Endothelial cell of umbilical vein (primary cell): ENCODE results near the gene SMURF2. TPM values are rescaled to one million over a fixed set of nuclear protein-coding genes. Genes with fewer than 3 reads are reported as not detected.

Source experiments
- BruUV-seq: library from RNA; stranded (reverse); fragments of 400-500 nt; replicated peaks from 2 replicates; lab custom pipeline; 2021; lab: Mats Ljungman, UMichigan
- CTCF ChIA-PET: fragments of 300-600, 350-600 bp; sonication (Branson Sonifier 250); formaldehyde crosslinking; loops from one replicate; lab custom pipeline; 2021; ENCODE audit warnings: antibody characterized with exemption, inconsistent platforms; lab: Charles Lee
- POLR2A ChIA-PET: fragments of 300-600, 350-600 bp; sonication (Branson Sonifier 250); formaldehyde crosslinking; loops from one replicate; lab custom pipeline; 2021; ENCODE audit warnings: antibody characterized with exemption, inconsistent platforms; lab: Charles Lee
- DNase-seq: peaks from one replicate; pipeline ENCODE4 v3.0.0-alpha.2; 2011; ENCODE audit warnings: low read depth, low spot score
- FAIRE-seq: peaks from 2 replicates; lab custom pipeline; 2011; peaks lifted over from hg19 to GRCh38; lab: Jason Lieb, UNC
- H2AFZ ChIP-seq: 2 replicates; pipeline ENCODE4 v1.6.0; 2012; ENCODE audit warnings: low read depth, low read length, control low read depth, inconsistent platforms
- H3K27ac ChIP-seq: 2 replicates; pipeline ENCODE4 v1.5.1; 2011; ENCODE audit warnings: low read depth, mild to moderate bottlenecking, control low read depth, low read length, moderate library complexity; ENCODE audit not compliant: insufficient read depth
- H3K27me3 ChIP-seq, 2 experiments: 2 replicates each; pipeline versions ENCODE4 v1.6.0 to v1.6.1; 2011; ENCODE audit warnings: low read length in 2 of 2, mixed read lengths in 1 of 2; ENCODE audit not compliant: control insufficient read depth in 2 of 2, insufficient read depth in 2 of 2
- H3K36me3 ChIP-seq, 2 experiments: 2 replicates in 1 of 2; 3 replicates in 1 of 2; pipeline ENCODE4 v1.5.1; 2011; ENCODE audit warnings: low read length in 2 of 2, mild to moderate bottlenecking in 1 of 2, moderate library complexity in 1 of 2; ENCODE audit not compliant: control insufficient read depth in 2 of 2, insufficient read depth in 2 of 2; ENCODE audit errors: extremely low read depth in 1 of 2
- H3K4me1 ChIP-seq: 3 replicates; pipeline ENCODE4 v1.5.1; 2011; ENCODE audit warnings: mild to moderate bottlenecking, low read length; ENCODE audit not compliant: control insufficient read depth, insufficient read depth; ENCODE audit errors: extremely low read depth
- H3K4me2 ChIP-seq: 2 replicates; pipeline ENCODE4 v1.6.1; 2011; ENCODE audit warnings: low read length, control low read depth, mixed read lengths; ENCODE audit not compliant: insufficient read depth
- H3K4me3 ChIP-seq, 3 experiments: fragments of 200-600 bp in 1 of 3; sonication (generic), shearing (Covaris generic) in 1 of 3; replicated peaks in 1 of 3; 2 replicates each; pipeline ENCODE4 v1.5.1; 2011 to 2016; ENCODE audit warnings: control low read depth in 3 of 3, low read length in 3 of 3, mild to moderate bottlenecking in 2 of 3, inconsistent platforms in 1 of 3, low read depth in 1 of 3, moderate library complexity in 1 of 3; ENCODE audit not compliant: insufficient read depth in 1 of 3
- H3K79me2 ChIP-seq: 2 replicates; pipeline ENCODE4 v1.6.0; 2012; ENCODE audit warnings: low read length, inconsistent platforms; ENCODE audit not compliant: control insufficient read depth, insufficient read depth
- H3K9ac ChIP-seq: replicated peaks from 2 replicates; pipeline ENCODE3; 2011; ENCODE audit warnings: low read length, control low read depth; ENCODE audit not compliant: insufficient read depth; ENCODE audit errors: extremely low read depth
- H3K9me1 ChIP-seq: replicated peaks from 3 replicates; pipeline ENCODE4 v1.6.0; 2011; ENCODE audit warnings: mild to moderate bottlenecking, low read length; ENCODE audit not compliant: control insufficient read depth, insufficient read depth; ENCODE audit errors: extremely low read depth
- H3K9me3 ChIP-seq: replicated peaks from 2 replicates; pipeline ENCODE4 v1.5.1; 2012; ENCODE audit warnings: low read length, inconsistent platforms; ENCODE audit not compliant: control insufficient read depth, insufficient read depth
- H4K20me1 ChIP-seq: replicated peaks from 2 replicates; pipeline ENCODE3; 2011; ENCODE audit warnings: mild to moderate bottlenecking, low read length; ENCODE audit not compliant: control insufficient read depth, insufficient read depth; ENCODE audit errors: extremely low read depth
- EZH2 ChIP-seq: IDR thresholded peaks from 2 replicates; pipeline ENCODE4 v1.6.1; 2012; ENCODE audit warnings: borderline replicate concordance, low read depth, mild to moderate bottlenecking, moderate library complexity, low read length, inconsistent platforms; ENCODE audit not compliant: severe bottlenecking
- FOS ChIP-seq: IDR thresholded peaks from 2 replicates; pipeline ENCODE4 v1.6.1; 2011; ENCODE audit warnings: mild to moderate bottlenecking, low read length, moderate library complexity, borderline replicate concordance; ENCODE audit not compliant: insufficient read depth
- POLR2AphosphoS5 ChIP-seq: IDR thresholded peaks from 2 replicates; pipeline ENCODE4 v1.6.1; 2012; ENCODE audit warnings: low read depth, mild to moderate bottlenecking, control low read depth, low read length, moderate library complexity; ENCODE audit not compliant: insufficient read depth
- dilution Hi-C: fragments of 300-500 bp; cut with MboI; formaldehyde crosslinking; loops from one replicate; pipeline ENCODE4 v1.15.0; 2019; ENCODE audit warnings: low sequenced_read_pairs; ENCODE audit not compliant: extremely low pct_ligation_motif_present
- intact Hi-C: fragments of 100-400 bp; cut with micrococcal nuclease; formaldehyde crosslinking; loops from one replicate; pipeline ENCODE4 v1.10.0; 2022
- polyA plus RNA-seq, 4 experiments: library from polyadenylated mRNA; depleted of rRNA in 3 of 4; stranded (reverse) in 3 of 4; unstranded in 1 of 4; fragments of >200 nt; gene quantifications; 2 replicates each; pipeline versions ENCODE4 v1.2.1 to v1.2.3, GENCODE V29; 2011 to 2012; ENCODE audit warnings: missing spikeins in 1 of 4
- total RNA-seq: library from RNA; stranded (reverse); gene quantifications from 2 replicates; pipeline ENCODE4 v1.2.3, GENCODE V29; 2021

SMURF2 gene
- total and polyA plus RNA-seq, 2 donors (not counting 3 experiments of a cell fraction or from before 2014, with no cell fraction given) = 32.9 to 105 TPM

GRCh38 chr17:64554028-64554637, 108.0 kb downstream of the SMURF2 start:
- FAIRE-seq = no peak
- no peak overlapping the region for H3K4me3 ChIP-seq
- no TSS peak for BruUV-seq
- ChIA-PET POLR2A (interaction anchor here (1.2 kb wide), 1 partner anchor 21 kb away, joined by 3 read pairs; no protein-coding TSS in a partner anchor), CTCF (interaction anchor here (1.0 to 1.1 kb wide), 2 partner anchors 9 to 20 kb away, joined by 3 read pairs; no protein-coding TSS in a partner anchor)
- TF ChIP-seq POLR2AphosphoS5 = peak; percentile 4
- TF ChIP-seq FOS = no peak
- H3K4me1 ChIP-seq = no peaks in the 10 kb centered on the region
- peaks cover 12 to 60% of the 10 kb centered on the region in 2 experiments for H3K36me3 ChIP-seq
- H3K4me2 ChIP-seq = no peak overlapping the region
- intact Hi-C loops = no loop called here
- no peaks in the 10 kb centered on the region for H3K9me1 ChIP-seq
- H2AFZ ChIP-seq = no peak overlapping the region
- peaks cover 47% of the 10 kb centered on the region for H3K79me2 ChIP-seq
- dilution Hi-C loops = no loop called here
- H4K20me1 ChIP-seq = no peaks in the 10 kb centered on the region
- no peak overlapping the region for H3K9ac ChIP-seq
- no peaks in the 10 kb centered on the region for H3K27me3 ChIP-seq
- DNase-seq = no peak
- no peak overlapping the region for H3K27ac ChIP-seq
- no peaks in the 10 kb centered on the region for H3K9me3 ChIP-seq

GRCh38 chr17:64551461-64551860, 110.6 kb downstream of the SMURF2 start:
- Histone ChIP-seq H3K9ac (no peak overlapping the region), H3K9me1 (no peaks in the 10 kb centered on the region), H3K27me3 (no peaks in the 10 kb centered on the region), H4K20me1 (no peaks in the 10 kb centered on the region), H3K4me3 (no peak overlapping the region), H3K36me3 (peaks cover 19 to 54% of the 10 kb centered on the region in 2 experiments), H2AFZ (no peak overlapping the region), H3K79me2 (peaks cover 37% of the 10 kb centered on the region), H3K4me1 (no peaks in the 10 kb centered on the region), H3K4me2 (no peak overlapping the region), H3K27ac (no peak overlapping the region), H3K9me3 (no peaks in the 10 kb centered on the region)
- intact Hi-C loops = no loop called here
- TF ChIP-seq EZH2 = no peak
- dilution Hi-C loops = no loop called here
- no TSS peak for BruUV-seq
- FAIRE-seq = no peak
- DNase-seq = no peak
- ChIA-PET POLR2A (no interaction called here), CTCF (interaction anchor here (0.5 kb wide), 1 partner anchor 69 kb away, joined by 3 read pairs; no protein-coding TSS in a partner anchor)
